HEK293T (cell line): ENCODE measurements around the gene KRTCAP3.

ENCODE experiments used
- CTCF ChIA-PET: fragments of 350-600 bp; formaldehyde crosslinking; extraction: SDS; loops from one replicate; lab custom pipeline; 2021; ENCODE audit warnings: antibody characterized with exemption, inconsistent platforms; lab: Yijun Ruan, JAX
- POLR2A ChIA-PET: fragments of 350-600 bp; formaldehyde crosslinking; extraction: SDS; loops from one replicate; lab custom pipeline; 2020; ENCODE audit warnings: antibody characterized with exemption, inconsistent platforms; lab: Yijun Ruan, JAX
- DNase-seq: peaks from one replicate; pipeline ENCODE4 v3.0.0; 2012; ENCODE audit warnings: mixed read lengths; ENCODE audit errors: extremely low spot score
- ARNT ChIP-seq: fragments of 450-650 bp; IDR thresholded peaks from 2 replicates; pipeline ENCODE4 v1.6.1; 2017; ENCODE audit warnings: mild to moderate bottlenecking
- BHLHE40 ChIP-seq: fragments of 450-650 bp; IDR thresholded peaks from 2 replicates; pipeline ENCODE4 v1.6.1; 2016; ENCODE audit warnings: mild to moderate bottlenecking, moderate library complexity, borderline replicate concordance
- CTBP1 ChIP-seq: fragments of 450-650 bp; IDR thresholded peaks from 2 replicates; pipeline ENCODE4 v1.6.1; 2016; ENCODE audit warnings: borderline replicate concordance
- ELF4 ChIP-seq: fragments of 450-650 bp; IDR thresholded peaks from 2 replicates; pipeline ENCODE4 v1.6.1; 2017; ENCODE audit warnings: antibody characterized with exemption
- FOXA1 ChIP-seq: fragments of 450-650 bp; IDR thresholded peaks from 2 replicates; pipeline ENCODE4 v1.6.1; 2016; ENCODE audit warnings: mild to moderate bottlenecking
- FOXK2 ChIP-seq: fragments of 450-650 bp; IDR thresholded peaks from 2 replicates; pipeline ENCODE4 v1.6.1; 2016; ENCODE audit warnings: mild to moderate bottlenecking
- FOXM1 ChIP-seq: fragments of 450-650 bp; IDR thresholded peaks from 2 replicates; pipeline ENCODE4 v1.6.1; 2017; ENCODE audit warnings: mild to moderate bottlenecking, borderline replicate concordance
- HDGF ChIP-seq: fragments of 450-650 bp; IDR thresholded peaks from 2 replicates; pipeline ENCODE4 v1.6.1; 2017; ENCODE audit warnings: antibody characterized with exemption, borderline replicate concordance
- L3MBTL2 ChIP-seq: fragments of 450-650 bp; conservative IDR thresholded peaks from 2 replicates; pipeline ENCODE4 v1.6.1; 2016; ENCODE audit warnings: mild to moderate bottlenecking
- LEF1 ChIP-seq: fragments of 450-650 bp; IDR thresholded peaks from 2 replicates; pipeline ENCODE4 v1.6.1; 2017; ENCODE audit warnings: mild to moderate bottlenecking, borderline replicate concordance
- NFRKB ChIP-seq: fragments of 450-650 bp; IDR thresholded peaks from 2 replicates; pipeline ENCODE4 v1.6.1; 2016; ENCODE audit warnings: mild to moderate bottlenecking, moderate library complexity
- PKNOX1 ChIP-seq: fragments of 450-650 bp; IDR thresholded peaks from 2 replicates; pipeline ENCODE4 v1.6.1; 2016
- SP1 ChIP-seq: fragments of 450-650 bp; IDR thresholded peaks from 2 replicates; pipeline ENCODE4 v1.6.1; 2017
- SUZ12 ChIP-seq: fragments of 450-650 bp; IDR thresholded peaks from 2 replicates; pipeline ENCODE4 v1.6.1; 2016; ENCODE audit warnings: mild to moderate bottlenecking
- TARDBP ChIP-seq: fragments of 450-650 bp; IDR thresholded peaks from 2 replicates; pipeline ENCODE4 v1.6.1; 2016
- ZNF384 ChIP-seq: fragments of 450-650 bp; IDR thresholded peaks from 2 replicates; pipeline ENCODE4 v1.6.1; 2016

The KRTCAP3 gene

GRCh38 chr2:27441226-27441926 lies 805 bp upstream of the KRTCAP3 start:
- ChIA-PET CTCF (no interaction called here), POLR2A (no interaction called here)
- DNase-seq, result no peak
- TF ChIP-seq CTBP1 (no peak), PKNOX1 (no peak), FOXM1 (no peak), SP1 (no peak), HDGF (no peak), FOXK2 (no peak), ARNT (no peak), LEF1 (no peak), L3MBTL2 (no peak), NFRKB (no peak), TARDBP (no peak), FOXA1 (no peak), SUZ12 (no peak), ELF4 (no peak), BHLHE40 (no peak), ZNF384 (no peak)

DNA sequence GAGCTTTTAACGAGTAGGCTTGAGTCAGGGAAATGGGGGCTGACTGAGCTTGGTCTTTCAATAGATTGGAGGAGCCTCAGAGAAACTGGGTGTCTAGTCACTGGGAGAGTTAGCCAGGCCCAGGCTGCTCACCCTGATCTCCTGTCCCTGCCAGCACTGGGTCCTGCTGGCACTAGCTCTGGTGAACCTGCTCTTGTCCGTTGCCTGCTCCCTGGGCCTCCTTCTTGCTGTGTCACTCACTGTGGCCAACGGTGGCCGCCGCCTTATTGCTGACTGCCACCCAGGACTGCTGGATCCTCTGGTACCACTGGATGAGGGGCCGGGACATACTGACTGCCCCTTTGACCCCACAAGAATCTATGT lies 720 bp downstream of the KRTCAP3 start:
- ChIA-PET POLR2A (no interaction called here), CTCF (no interaction called here)
- TF ChIP-seq HDGF (no peak), SUZ12 (no peak), PKNOX1 (no peak), CTBP1 (no peak), FOXA1 (no peak), ELF4 (no peak), SP1 (no peak), ARNT (no peak), FOXK2 (no peak), TARDBP (no peak), NFRKB (no peak), FOXM1 (no peak), ZNF384 (no peak), L3MBTL2 (no peak), LEF1 (no peak), BHLHE40 (no peak)
- no peak for DNase-seq

GRCh38 chr2:27445155-27445554 lies 3.0 kb downstream of the KRTCAP3 start:
- POLR2A ChIA-PET, result no interaction called here
- no peak for DNase-seq
- CTCF ChIA-PET, result interaction anchor here (0.6 kb wide), 1 partner anchor 16 kb away, joined by 3 read pairs; no protein-coding TSS in a partner anchor
- no peak for TF ChIP-seq LEF1

DNA sequence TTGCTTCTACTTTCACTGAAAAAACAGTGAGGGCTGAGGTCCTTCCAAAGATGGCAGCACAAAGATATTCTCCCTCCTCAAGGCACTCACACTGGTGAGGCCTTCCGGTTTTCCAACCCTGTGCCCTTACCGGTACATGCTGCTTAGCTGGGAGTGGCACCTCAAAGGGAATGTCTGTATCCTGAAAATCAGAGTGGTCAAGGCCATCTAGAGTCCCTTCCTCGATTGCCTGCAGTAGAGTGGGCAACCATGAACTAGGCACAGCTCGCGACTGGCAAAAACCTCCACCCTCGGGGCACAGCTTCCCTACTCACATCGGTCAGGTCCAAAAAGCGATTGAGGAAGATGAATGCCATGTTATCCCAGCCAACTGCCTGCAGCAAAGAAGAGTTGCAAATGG lies 3.4 kb downstream of the KRTCAP3 start:
- no peak for TF ChIP-seq ARNT
- no peak for TF ChIP-seq HDGF
- TF ChIP-seq CTBP1, result no peak
- no peak for TF ChIP-seq FOXM1
- no peak for TF ChIP-seq BHLHE40
- TF ChIP-seq L3MBTL2, result no peak
- TF ChIP-seq LEF1, result no peak
- no peak for TF ChIP-seq ZNF384
- no peak for TF ChIP-seq FOXK2
- no peak for TF ChIP-seq SP1
- TF ChIP-seq TARDBP, result no peak
- TF ChIP-seq FOXA1, result no peak
- no peak for TF ChIP-seq ELF4
- TF ChIP-seq PKNOX1, result no peak
- TF ChIP-seq SUZ12, result no peak
- TF ChIP-seq NFRKB, result no peak
- ChIA-PET CTCF (interaction anchor here (0.6 kb wide), 1 partner anchor 16 kb away, joined by 3 read pairs; no protein-coding TSS in a partner anchor), POLR2A (interaction anchor here (1.1 to 1.2 kb wide), 2 partner anchors 17 to 36 kb away, joined by 3 to 4 read pairs; partner anchors contain the start of genes NRBP1 and PPM1G)
- DNase-seq, result no peak

- ChIA-PET CTCF (no interaction called here), POLR2A (interaction anchor here (1.1 to 1.2 kb wide), 2 partner anchors 18 to 37 kb away, joined by 3 to 4 read pairs; partner anchors contain the start of genes NRBP1 and PPM1G)
- DNase-seq, result no peak
- TF ChIP-seq L3MBTL2 (no peak), ELF4 (no peak), NFRKB (no peak), FOXM1 (no peak), CTBP1 (no peak), LEF1 (no peak), ARNT (no peak), BHLHE40 (no peak), HDGF (no peak), FOXK2 (no peak), ZNF384 (no peak), FOXA1 (no peak), PKNOX1 (no peak), TARDBP (no peak), SP1 (no peak), SUZ12 (no peak)
Measured at GRCh38 chr2:27446057-27446456, 3.9 kb downstream of the KRTCAP3 start.
